Measurements from ENCODE around the gene RNASE8.

Gene RNASE8

DNA sequence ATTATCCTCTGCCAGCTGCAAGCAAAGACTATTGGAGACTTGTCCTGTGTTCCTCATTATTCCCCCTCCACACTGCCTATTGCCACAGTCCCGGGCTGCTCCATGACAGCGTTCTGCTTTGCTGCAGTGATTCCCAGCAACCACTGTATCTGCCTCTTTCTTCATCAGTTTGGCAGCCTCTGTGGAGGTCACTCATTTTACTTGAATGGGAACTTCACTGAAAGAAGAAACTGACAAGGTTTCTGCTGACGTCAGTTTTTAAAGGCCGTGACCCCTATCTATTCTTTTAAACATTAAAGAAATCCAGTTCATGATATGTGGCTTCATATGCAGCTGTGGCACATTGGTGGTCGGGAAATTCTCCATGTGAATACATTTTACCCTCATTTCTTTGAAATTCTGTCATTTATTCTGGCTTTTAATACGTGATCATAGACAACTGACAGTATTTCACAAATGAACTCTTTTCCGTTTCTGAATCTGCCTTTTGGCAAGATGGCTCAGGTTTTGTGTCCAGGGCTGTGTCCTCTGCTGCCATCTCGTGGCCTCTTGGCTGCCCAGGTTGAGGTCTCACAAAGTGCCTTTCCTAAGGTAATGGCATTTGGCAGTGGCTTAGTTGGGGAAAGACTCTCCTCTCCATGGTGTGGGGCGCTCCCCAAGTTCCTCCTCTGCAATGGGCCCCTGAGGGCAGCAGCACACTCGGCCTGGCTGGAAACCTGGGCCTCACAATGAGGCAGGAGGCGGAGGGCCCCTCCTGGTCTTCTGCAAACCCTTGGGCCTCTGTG, 49.1 kb downstream of the RNASE8 start:
- peak; percentile 80 for DNase-seq (ENCODE audit: low spot score)

DNA sequence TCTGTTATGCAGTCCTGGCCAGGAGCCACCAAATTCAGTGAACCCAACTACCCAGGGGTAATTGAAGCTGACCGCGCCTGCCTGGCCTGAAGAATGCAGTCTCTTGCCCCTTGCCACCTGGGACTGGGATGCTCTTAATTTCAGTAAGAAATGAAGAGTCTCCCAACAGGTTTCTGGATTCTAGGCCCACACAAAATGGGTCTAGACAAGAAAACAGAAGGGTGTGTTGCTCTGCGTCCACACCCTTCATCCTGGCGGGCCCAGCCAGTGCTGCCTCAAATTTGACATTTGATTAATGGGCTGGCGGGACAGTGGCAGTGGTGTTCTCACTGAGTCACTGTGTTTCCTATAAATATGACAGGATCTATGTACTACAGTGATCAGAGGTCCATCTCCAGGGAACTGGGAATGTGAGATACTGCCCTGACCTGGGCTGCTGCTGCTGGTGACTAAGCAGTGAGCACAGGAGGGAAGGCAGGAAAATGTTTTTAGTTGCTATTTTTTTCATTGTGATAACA, 49.7 kb downstream of the RNASE8 start:
- DNase-seq (ENCODE audit: low spot score): peak; percentile 33

Data from hematopoietic multipotent progenitor cell treated with erythropoietin and hydrocortisone succinate and interleukin-3 and kit ligand, for 15 days (in vitro differentiated cells).